Measurements from ENCODE around the gene CCDC141. TPM values are rescaled to one million over a fixed set of nuclear protein-coding genes. Genes with fewer than 3 reads are reported as not detected.
A peak's percentile ranks its signal among the peaks of the same experiment; 100 is the strongest.

Gene CCDC141
- total RNA-seq = 100 to 1,000 TPM; 118 to 142 TPM
- polyA plus RNA-seq (2013, experiment 1 of 2) = 5.3 TPM
- 7.2 TPM for polyA plus RNA-seq (2013, experiment 2 of 2)
- long read RNA-seq, experiment 1, partial matches to known transcripts = 7 of 17 reads
- long read RNA-seq, experiment 1, other reads (novel, unspliced or antisense) = 10 of 17 reads
- long read RNA-seq, experiment 2, full-length matches to known transcripts = 3 of 69 reads
- long read RNA-seq, experiment 2, partial matches to known transcripts = 18 of 69 reads
- long read RNA-seq, experiment 2, other reads (novel, unspliced or antisense) = 48 of 69 reads
- long read RNA-seq, experiment 3, full-length matches to known transcripts = 2 of 296 reads
- long read RNA-seq, experiment 3, partial matches to known transcripts = 234 of 296 reads
- long read RNA-seq, experiment 3, other reads (novel, unspliced or antisense) = 60 of 296 reads
- long read RNA-seq, experiment 4, partial matches to known transcripts = 7 of 19 reads
- long read RNA-seq, experiment 4, other reads (novel, unspliced or antisense) = 12 of 19 reads

GRCh38 chr2:179049546-179050311, at the start of gene CCDC141:
TSS of gene CCDC141 (minus strand) at chr2:179050137. CDS start at chr2:179049941, 196 bp downstream.
- Mint-ChIP-seq H3K4me1 (peaks cover 37% of the 10 kb centered on the region), H3K27ac (peak within 1 kb of the TSS; percentile 87)
- WGBS, 2 experiments (ENCODE audit: insufficient coverage in 1 of 2, insufficient read length in 1 of 2) = 70 to 88% methylated on average over 6 to 12 of the region's 12 CpGs

GRCh38 chr2:179098080-179098689, 48.2 kb upstream of the CCDC141 start:
- peaks cover 2% of the 10 kb centered on the region for H3K4me1 Mint-ChIP-seq

More at GRCh38 chr2:179049546-179050311, at the start of gene CCDC141:
- no peak for DNase-seq
- Histone ChIP-seq H3K4me1 (ENCODE audit: control insufficient read depth, insufficient read depth, low read length) (no peaks in the 10 kb centered on the region), H3K4me3 (ENCODE audit: low read length) (peak within 1 kb of the TSS; percentile 86), H3K9ac (ENCODE audit: extremely low read depth, low read length, poor library complexity, severe bottlenecking) (peak within 1 kb of the TSS; percentile 69), H3K9me3 (ENCODE audit: control insufficient read depth, low read length) (peaks cover 17% of the 10 kb centered on the region), H3K27me3 (ENCODE audit: control insufficient read depth, insufficient read depth, low read length, poor library complexity, severe bottlenecking) (no peaks in the 10 kb centered on the region), H3K27ac (ENCODE audit: low read depth, low read length) (no peak within 1 kb of the TSS), H3K36me3 (ENCODE audit: control insufficient read depth, insufficient read depth, low read length) (peaks cover 42% of the 10 kb centered on the region)
- TF ChIP-seq CTCF (conservative IDR thresholded peaks at IDR 0.05) = no peak
- Mint-ChIP-seq H3K9me3 (peaks cover 9% of the 10 kb centered on the region), H3K36me3 (ENCODE audit: low read depth) (peaks cover 45% of the 10 kb centered on the region), H3K27me3 (ENCODE audit: insufficient read depth) (no peaks in the 10 kb centered on the region), H3K4me3 (no peak within 1 kb of the TSS)

More at GRCh38 chr2:179098080-179098689, 48.2 kb upstream of the CCDC141 start:
- Mint-ChIP-seq H3K36me3 (ENCODE audit: low read depth) (no peaks in the 10 kb centered on the region), H3K9me3 (peaks cover 15% of the 10 kb centered on the region), H3K27ac (no peak overlapping the region), H3K4me3 (no peak overlapping the region), H3K27me3 (ENCODE audit: insufficient read depth) (no peaks in the 10 kb centered on the region)
- Histone ChIP-seq H3K9me3 (ENCODE audit: control insufficient read depth, low read length) (peaks cover 11% of the 10 kb centered on the region), H3K4me1 (ENCODE audit: control insufficient read depth, insufficient read depth, low read length) (no peaks in the 10 kb centered on the region), H3K27ac (ENCODE audit: low read depth, low read length) (no peak overlapping the region), H3K9ac (ENCODE audit: extremely low read depth, low read length, poor library complexity, severe bottlenecking) (no peak overlapping the region), H3K36me3 (ENCODE audit: control insufficient read depth, insufficient read depth, low read length) (peaks cover 3% of the 10 kb centered on the region), H3K27me3 (ENCODE audit: control insufficient read depth, insufficient read depth, low read length, poor library complexity, severe bottlenecking) (no peaks in the 10 kb centered on the region), H3K4me3 (ENCODE audit: low read length) (no peak overlapping the region)
- 92 to 100% methylated on average over 1 to 4 of the region's 4 CpGs for WGBS, 2 experiments (ENCODE audit: insufficient coverage in 1 of 2, insufficient read length in 1 of 2)
- DNase-seq = no peak
- TF ChIP-seq CTCF (conservative IDR thresholded peaks at IDR 0.05) = no peak
